GM20000 (cell line): ENCODE results near the gene CHAF1B.
"Not testable (repeated sequence)": the region's sequence is repeated elsewhere in the genome, so short reads cannot be mapped to it uniquely, and the experiment has no call there.

ENCODE experiments used
- DNase-seq: peaks from one replicate; pipeline ENCODE4 v3.0.0; 2012; ENCODE audit warnings: low spot score
- CTCF ChIP-seq: IDR thresholded peaks from 2 replicates; pipeline ENCODE4 v1.5.1; 2012; ENCODE audit warnings: mild to moderate bottlenecking, control low read depth; ENCODE audit errors: extremely low read depth, missing control alignments

The CHAF1B gene

GRCh38 chr21:36377391-36377842 lies 7.8 kb upstream of the CHAF1B start:
- DNase-seq: no peak
- TF ChIP-seq CTCF: no peak

- TF ChIP-seq CTCF: no peak
- no peak for DNase-seq
These were observed 5.9 kb upstream of the CHAF1B start for GRCh38 chr21:36379251-36379650.

- no peak for DNase-seq
- TF ChIP-seq CTCF: no peak
These were observed 3.2 kb upstream of the CHAF1B start for GRCh38 chr21:36381841-36382589.

- DNase-seq: not testable (repeated sequence)
These were observed 2.5 kb upstream of the CHAF1B start for GRCh38 chr21:36382722-36383121.

- DNase-seq: no peak
These were observed 333 bp upstream of the CHAF1B start for GRCh38 chr21:36384885-36385232.

GRCh38 chr21:36386031-36386642 lies 945 bp downstream of the CHAF1B start:
- no peak for TF ChIP-seq CTCF
- no peak for DNase-seq

More at GRCh38 chr21:36384885-36385232, 333 bp upstream of the CHAF1B start:
- no peak for TF ChIP-seq CTCF

GRCh38 chr21:36388096-36388495 lies 2.9 kb downstream of the CHAF1B start:
- DNase-seq: no peak
- TF ChIP-seq CTCF: no peak

- DNase-seq: no peak
- no peak for TF ChIP-seq CTCF
These were observed 3.6 kb downstream of the CHAF1B start for GRCh38 chr21:36388835-36389234.

- DNase-seq: not testable (repeated sequence)
These were observed 6.5 kb downstream of the CHAF1B start for GRCh38 chr21:36391649-36392048.
